GM21717 (cell line): Measurements from ENCODE around the gene IKZF5.

Source experiments
- ATAC-seq: cut with Tn5 transposase; IDR thresholded peaks from one replicate; pipeline ENCODE4 v1.9.1; 2021; ENCODE audit warnings: mild to moderate bottlenecking, moderate library complexity; ENCODE audit not compliant: unreplicated experiment

Gene IKZF5

GRCh38 chr10:123016228-123016627 lies 7.6 kb upstream of the IKZF5 start:
- ATAC-seq, result no peak

- no peak for ATAC-seq
Measured at GRCh38 chr10:123014772-123015171, 6.2 kb upstream of the IKZF5 start.

GRCh38 chr10:123013456-123014419 lies 5.1 kb upstream of the IKZF5 start:
- no peak for ATAC-seq

- no peak for ATAC-seq
Measured at GRCh38 chr10:123011987-123012386, 3.4 kb upstream of the IKZF5 start.

- peak; percentile 13 for ATAC-seq
Measured at GRCh38 chr10:123009105-123009820, 668 bp upstream of the IKZF5 start.

- ATAC-seq, result peak; percentile 33
Measured at GRCh38 chr10:123007558-123008354, 839 bp downstream of the IKZF5 start.

GRCh38 chr10:123004298-123004697 lies 4.3 kb downstream of the IKZF5 start:
- no peak for ATAC-seq

- no peak for ATAC-seq
Measured at GRCh38 chr10:123001370-123001769, 7.2 kb downstream of the IKZF5 start.

- ATAC-seq, result no peak
Measured at GRCh38 chr10:123000155-123000554, 8.4 kb downstream of the IKZF5 start.

- no peak for ATAC-seq
Measured at GRCh38 chr10:122999347-122999746, 9.2 kb downstream of the IKZF5 start.

- no peak for ATAC-seq
Measured at GRCh38 chr10:122998934-122999333, 9.7 kb downstream of the IKZF5 start.

- ATAC-seq, result no peak
Measured at GRCh38 chr10:122998360-122998917, 10.2 kb downstream of the IKZF5 start.

GRCh38 chr10:122997864-122998263 lies 10.7 kb downstream of the IKZF5 start:
- no peak for ATAC-seq

GRCh38 chr10:122995936-122996335 lies 12.7 kb downstream of the IKZF5 start:
- ATAC-seq, result no peak

GRCh38 chr10:122993797-122994336 lies 14.7 kb downstream of the IKZF5 start:
- ATAC-seq, result no peak

GRCh38 chr10:122992031-122992585 lies 16.5 kb downstream of the IKZF5 start:
- ATAC-seq, result no peak

GRCh38 chr10:122990278-122990677 lies 18.3 kb downstream of the IKZF5 start:
- no peak for ATAC-seq

- ATAC-seq, result no peak
Measured at GRCh38 chr10:122988501-122988900, 20.1 kb downstream of the IKZF5 start.

- ATAC-seq, result no peak
Measured at GRCh38 chr10:122986335-122986734, 22.3 kb downstream of the IKZF5 start.

GRCh38 chr10:122984708-122985107 lies 23.9 kb downstream of the IKZF5 start:
- no peak for ATAC-seq
